ENCODE data around the gene EFHC1. TPM values are rescaled to one million over a fixed set of nuclear protein-coding genes. Genes with fewer than 3 reads are reported as not detected.

Gene EFHC1
- total and polyA plus RNA-seq, 4 donors = 3.3 to 11.3 (median 6.9) TPM

GRCh38 chr6:52510213-52510562, 90.0 kb downstream of the EFHC1 start:
- Histone ChIP-seq H3K27ac (ENCODE audit: low read depth in 1 of 2, low read length in 2 of 2) (no peak overlapping the region), H3K4me3 (ENCODE audit: low read depth in 1 of 3, low read length in 3 of 3) (no peak overlapping the region), H3K27me3 (ENCODE audit: control insufficient read depth in 4 of 4, insufficient read depth in 4 of 4, low read length in 3 of 4) (no peaks in the 10 kb centered on the region), H3K4me1 (ENCODE audit: control insufficient read depth in 4 of 4, insufficient read depth in 4 of 4, low read length in 3 of 4) (no peaks in the 10 kb centered on the region), H3K36me3 (ENCODE audit: control insufficient read depth in 4 of 4, insufficient read depth in 3 of 4, low read depth in 1 of 4, low read length in 3 of 4) (peaks cover 14 to 33% (median 20%) of the 10 kb centered on the region in 4 donors), H3K9me3 (ENCODE audit: control insufficient read depth in 4 of 4, low read length in 3 of 4) (no peaks in the 10 kb centered on the region), H3K9ac (ENCODE audit: low read depth in 1 of 2, low read length in 2 of 2) (no peak overlapping the region)
- TF ChIP-seq HNF4G (IDR thresholded peaks at IDR 0.05) = no peak
- TF ChIP-seq FOXA2 (IDR thresholded peaks at IDR 0.05) = no peak
- TF ChIP-seq REST (IDR thresholded peaks at IDR 0.05) = no peak
- no peak for TF ChIP-seq NR2F2 (IDR thresholded peaks at IDR 0.05)
- no peak for TF ChIP-seq TAF1 (conservative IDR thresholded peaks at IDR 0.05)
- no peak for TF ChIP-seq GABPA (IDR thresholded peaks at IDR 0.05 in 1 of 2, conservative IDR thresholded peaks at IDR 0.05 in 1 of 2)
- no peak for TF ChIP-seq EGR1 (IDR thresholded peaks at IDR 0.05; ENCODE audit: low read depth in 2 of 2)
- TF ChIP-seq RXRA (IDR thresholded peaks at IDR 0.05) = no peak
- no peak for TF ChIP-seq SP1 (IDR thresholded peaks at IDR 0.05)
- TF ChIP-seq RAD21 (IDR thresholded peaks at IDR 0.05) = no peak
- TF ChIP-seq FOXA1 (IDR thresholded peaks at IDR 0.05) = no peak
- no peak for DNase-seq (ENCODE audit: low spot score)

- TF ChIP-seq TAF1 (conservative IDR thresholded peaks at IDR 0.05) (no peak), YY1 (IDR thresholded peaks at IDR 0.05) (no peak), MAX (IDR thresholded peaks at IDR 0.05) (no peak), SP1 (IDR thresholded peaks at IDR 0.05) (no peak), EGR1 (IDR thresholded peaks at IDR 0.05; ENCODE audit: low read depth in 2 of 2) (no peak), FOXA2 (IDR thresholded peaks at IDR 0.05) (no peak), RAD21 (IDR thresholded peaks at IDR 0.05) (no peak), HNF4G (IDR thresholded peaks at IDR 0.05) (no peak)
- Histone ChIP-seq H3K27ac (ENCODE audit: low read depth in 1 of 2, low read length in 2 of 2) (no peak overlapping the region), H3K9me3 (ENCODE audit: control insufficient read depth in 4 of 4, low read length in 3 of 4) (no peaks in the 10 kb centered on the region), H3K9ac (ENCODE audit: low read depth in 1 of 2, low read length in 2 of 2) (no peak overlapping the region), H3K36me3 (ENCODE audit: control insufficient read depth in 4 of 4, insufficient read depth in 3 of 4, low read depth in 1 of 4, low read length in 3 of 4) (peaks cover 9 to 32% (median 19%) of the 10 kb centered on the region in 4 donors), H3K4me1 (ENCODE audit: control insufficient read depth in 4 of 4, insufficient read depth in 4 of 4, low read length in 3 of 4) (no peaks in the 10 kb centered on the region), H3K27me3 (ENCODE audit: control insufficient read depth in 4 of 4, insufficient read depth in 4 of 4, low read length in 3 of 4) (no peaks in the 10 kb centered on the region), H3K4me3 (ENCODE audit: low read depth in 1 of 3, low read length in 3 of 3) (no peak overlapping the region)
- WGBS = 90% methylated on average over 10 of the region's 10 CpGs
- DNase-seq (ENCODE audit: low spot score) = no peak
Measured at GRCh38 chr6:52511163-52511562, 91.0 kb downstream of the EFHC1 start.

- 86% methylated on average over 12 of the region's 12 CpGs for WGBS
- Histone ChIP-seq H3K27me3 (ENCODE audit: control insufficient read depth in 4 of 4, insufficient read depth in 4 of 4, low read length in 3 of 4) (no peaks in the 10 kb centered on the region), H3K4me1 (ENCODE audit: control insufficient read depth in 4 of 4, insufficient read depth in 4 of 4, low read length in 3 of 4) (peaks cover 0 to 1% (median under 1%) of the 10 kb centered on the region in 4 donors), H3K9ac (ENCODE audit: low read depth in 1 of 2, low read length in 2 of 2) (no peak overlapping the region), H3K36me3 (ENCODE audit: control insufficient read depth in 4 of 4, insufficient read depth in 3 of 4, low read depth in 1 of 4, low read length in 3 of 4) (peaks cover 7 to 28% (median 20%) of the 10 kb centered on the region in 4 donors), H3K4me3 (ENCODE audit: low read depth in 1 of 3, low read length in 3 of 3) (no peak overlapping the region), H3K27ac (ENCODE audit: low read depth in 1 of 2, low read length in 2 of 2) (peak overlapping the region; percentile 32 to 42), H3K9me3 (ENCODE audit: control insufficient read depth in 4 of 4, low read length in 3 of 4) (no peaks in the 10 kb centered on the region)
- DNase-seq (ENCODE audit: low spot score) = no peak
- TF ChIP-seq HNF4G (IDR thresholded peaks at IDR 0.05) (no peak), YY1 (IDR thresholded peaks at IDR 0.05) (no peak), REST (IDR thresholded peaks at IDR 0.05) (no peak), JUND (IDR thresholded peaks at IDR 0.05) (no peak), RAD21 (IDR thresholded peaks at IDR 0.05) (no peak), NR2F2 (IDR thresholded peaks at IDR 0.05) (no peak), FOXA1 (IDR thresholded peaks at IDR 0.05) (no peak), ATF3 (IDR thresholded peaks at IDR 0.05) (no peak), MAX (IDR thresholded peaks at IDR 0.05) (no peak), CTCF (IDR thresholded peaks at IDR 0.05; ENCODE audit: low read depth, low read length, missing input control) (no peak), GABPA (IDR thresholded peaks at IDR 0.05 in 1 of 2, conservative IDR thresholded peaks at IDR 0.05 in 1 of 2) (no peak), RXRA (IDR thresholded peaks at IDR 0.05) (no peak), FOXA2 (IDR thresholded peaks at IDR 0.05) (no peak), TAF1 (conservative IDR thresholded peaks at IDR 0.05) (no peak), EGR1 (IDR thresholded peaks at IDR 0.05; ENCODE audit: low read depth in 2 of 2) (no peak)
Measured at GRCh38 chr6:52511572-52512151, 91.5 kb downstream of the EFHC1 start.
